Astrocyte (in vitro differentiated cells and primary cell): ENCODE data around the gene C11orf54. TPM values are rescaled to one million over a fixed set of nuclear protein-coding genes. Genes with fewer than 3 reads are reported as not detected.
A peak's percentile ranks its signal among the peaks of the same experiment; 100 is the strongest.
"Not testable (repeated sequence)": the region's sequence is repeated elsewhere in the genome, so short reads cannot be mapped to it uniquely, and the experiment has no call there.

Source experiments
- DNase-seq: peaks from one replicate; pipeline ENCODE4 v3.0.0-alpha.2; 2010; ENCODE audit warnings: low read depth
- FAIRE-seq: peaks from 2 replicates; lab custom pipeline; 2011; peaks lifted over from hg19 to GRCh38; lab: Jason Lieb, UNC
- H2AFZ ChIP-seq: 2 replicates; pipeline ENCODE4 v1.6.0; 2012; ENCODE audit warnings: low read depth, low read length, inconsistent platforms
- H3K27ac ChIP-seq: 2 replicates; pipeline ENCODE4 v1.5.1; 2011; ENCODE audit warnings: low read depth, low read length, inconsistent platforms
- H3K27me3 ChIP-seq: 2 replicates; pipeline ENCODE4 v1.6.0; 2011; ENCODE audit warnings: low read length, inconsistent platforms; ENCODE audit not compliant: insufficient read depth
- H3K36me3 ChIP-seq: 2 replicates; pipeline ENCODE4 v1.5.1; 2011; ENCODE audit warnings: low read length, inconsistent platforms; ENCODE audit not compliant: insufficient read depth
- H3K4me1 ChIP-seq: 2 replicates; pipeline ENCODE4 v1.5.1; 2011; ENCODE audit warnings: low read length, inconsistent platforms; ENCODE audit not compliant: insufficient read depth
- H3K4me2 ChIP-seq: 2 replicates; pipeline ENCODE4 v1.6.0; 2012; ENCODE audit warnings: low read length, inconsistent platforms
- H3K4me3 ChIP-seq: 2 replicates; pipeline ENCODE4 v1.5.1; 2011; ENCODE audit warnings: low read depth, mild to moderate bottlenecking, low read length, inconsistent platforms; ENCODE audit not compliant: insufficient read depth
- H3K79me2 ChIP-seq: 2 replicates; pipeline ENCODE4 v1.6.0; 2012; ENCODE audit warnings: mild to moderate bottlenecking, low read length, inconsistent platforms; ENCODE audit not compliant: insufficient read depth
- H3K9ac ChIP-seq: 2 replicates; pipeline ENCODE4 v1.6.0; 2012; ENCODE audit warnings: mild to moderate bottlenecking, low read length, inconsistent platforms
- H3K9me3 ChIP-seq: 2 replicates; pipeline ENCODE4 v1.5.1; 2012; ENCODE audit warnings: low read depth, mild to moderate bottlenecking, low read length, inconsistent platforms; ENCODE audit not compliant: insufficient read depth
- H4K20me1 ChIP-seq: 2 replicates; pipeline ENCODE4 v1.6.0; 2012; ENCODE audit warnings: low read length, inconsistent platforms; ENCODE audit not compliant: insufficient read depth
- H3K27ac Mint-ChIP-seq: one replicate; pipeline ENCODE4 v1.8.0; 2021; ENCODE audit warnings: mild to moderate bottlenecking, mixed read lengths; ENCODE audit not compliant: unreplicated experiment
- H3K27me3 Mint-ChIP-seq: one replicate; pipeline ENCODE4 v1.8.0; 2021; ENCODE audit warnings: low read depth, mixed read lengths; ENCODE audit not compliant: unreplicated experiment
- H3K36me3 Mint-ChIP-seq: one replicate; pipeline ENCODE4 v1.8.0; 2021; ENCODE audit warnings: low read depth, mixed read lengths; ENCODE audit not compliant: unreplicated experiment
- H3K4me1 Mint-ChIP-seq: one replicate; pipeline ENCODE4 v1.8.0; 2021; ENCODE audit warnings: low read depth, mixed read lengths; ENCODE audit not compliant: unreplicated experiment
- H3K4me3 Mint-ChIP-seq: one replicate; pipeline ENCODE4 v1.8.0; 2021; ENCODE audit warnings: mild to moderate bottlenecking, moderate library complexity, mixed read lengths; ENCODE audit not compliant: unreplicated experiment
- H3K9me3 Mint-ChIP-seq: one replicate; pipeline ENCODE4 v1.8.0; 2021; ENCODE audit warnings: mild to moderate bottlenecking, mixed read lengths; ENCODE audit not compliant: unreplicated experiment
- CTCF ChIP-seq: IDR thresholded peaks from 2 replicates; pipeline ENCODE4 v1.5.1; 2011; ENCODE audit warnings: low read depth, mild to moderate bottlenecking, inconsistent platforms, low read length, moderate library complexity; ENCODE audit not compliant: insufficient read depth
- EZH2 ChIP-seq: IDR thresholded peaks from 2 replicates; pipeline ENCODE4 v1.6.1; 2012; ENCODE audit warnings: mild to moderate bottlenecking, low read length, inconsistent platforms; ENCODE audit not compliant: insufficient read depth
- total RNA-seq: library from RNA; stranded (reverse); gene quantifications from 2 replicates; pipeline ENCODE4 v1.2.1, GENCODE V29; 2021

The C11orf54 gene
- total RNA-seq, 1 donor from 2014 or later: 14.8 TPM

DNA sequence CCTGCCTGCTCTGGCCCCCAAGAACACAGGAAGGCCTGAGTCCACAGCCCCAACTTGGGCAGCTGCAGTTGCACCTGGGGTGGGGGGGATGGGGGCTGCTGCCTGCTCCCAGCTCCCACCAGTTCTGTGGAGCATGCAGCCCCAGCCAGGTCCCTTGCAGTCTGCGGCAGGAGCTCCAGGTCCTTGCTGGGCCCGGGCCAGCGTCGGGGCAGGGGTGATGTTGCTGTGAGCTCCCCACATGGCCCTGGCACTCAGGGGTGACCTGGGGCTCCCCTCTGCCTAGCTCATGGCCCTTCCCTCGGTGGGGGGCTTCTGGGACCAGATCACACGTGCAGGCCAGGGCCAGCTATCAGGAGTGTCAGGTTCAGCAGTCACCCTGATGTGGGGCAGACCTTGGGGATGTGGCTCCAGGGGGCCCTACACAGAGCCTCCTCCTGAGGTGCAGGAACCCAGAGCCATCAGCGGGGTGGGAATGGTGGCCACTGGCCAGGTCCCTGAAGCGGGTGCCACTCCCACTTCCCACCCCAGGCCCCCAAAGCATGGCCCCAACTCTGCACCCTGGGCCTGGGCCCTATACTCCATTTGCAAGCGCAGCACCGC, 32.2 kb downstream of the C11orf54 start:
- Mint-ChIP-seq H3K9me3 (peaks cover 3% of the 10 kb centered on the region), H3K4me3 (no peak overlapping the region), H3K27me3 (no peaks in the 10 kb centered on the region), H3K4me1 (no peaks in the 10 kb centered on the region), H3K36me3 (peaks cover 8% of the 10 kb centered on the region), H3K27ac (no peak overlapping the region)
- Histone ChIP-seq H3K4me3 (no peak overlapping the region), H3K27me3 (no peaks in the 10 kb centered on the region), H3K9me3 (no peaks in the 10 kb centered on the region), H4K20me1 (no peaks in the 10 kb centered on the region), H2AFZ (no peak overlapping the region), H3K9ac (no peak overlapping the region), H3K4me1 (no peaks in the 10 kb centered on the region), H3K27ac (no peak overlapping the region), H3K79me2 (no peaks in the 10 kb centered on the region), H3K36me3 (no peaks in the 10 kb centered on the region), H3K4me2 (no peak overlapping the region)
- FAIRE-seq: no peak
- TF ChIP-seq EZH2: no peak
- TF ChIP-seq CTCF: no peak
- no peak for DNase-seq

GRCh38 chr11:93774560-93774959, 33.1 kb downstream of the C11orf54 start:
- H3K36me3 ChIP-seq, H3K9me3 ChIP-seq, H3K4me3 ChIP-seq, H3K9ac ChIP-seq, H3K27me3 Mint-ChIP-seq, H3K4me1 Mint-ChIP-seq, FAIRE-seq, H3K79me2 ChIP-seq, H3K4me2 ChIP-seq, H3K4me1 ChIP-seq, H3K27ac ChIP-seq, H3K27me3 ChIP-seq, DNase-seq, H3K4me3 Mint-ChIP-seq, H4K20me1 ChIP-seq, H2AFZ ChIP-seq, H3K9me3 Mint-ChIP-seq, H3K27ac Mint-ChIP-seq: not testable (repeated sequence)
- peaks cover 10% of the 10 kb centered on the region for H3K36me3 Mint-ChIP-seq

DNA sequence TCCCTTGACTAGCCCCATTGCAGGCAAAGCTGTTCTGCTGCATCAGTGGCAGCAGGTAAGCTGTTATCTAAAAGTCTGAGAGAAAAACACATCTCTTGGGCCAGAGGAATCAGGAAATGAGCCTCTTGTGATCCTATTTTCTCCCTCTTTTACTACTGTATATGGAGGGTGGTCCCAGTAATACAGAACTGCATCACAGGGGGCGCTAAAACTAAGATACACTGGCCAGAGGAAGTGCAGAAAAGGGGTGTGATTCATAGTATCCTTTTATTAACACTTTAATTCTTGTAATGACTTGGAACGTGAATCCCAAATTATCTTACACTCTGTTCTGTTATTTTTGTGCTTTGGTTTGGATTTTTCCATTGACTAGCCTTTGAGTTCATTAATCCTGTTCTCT, 33.8 kb downstream of the C11orf54 start:
- Histone ChIP-seq H2AFZ (no peak overlapping the region), H3K9ac (no peak overlapping the region), H3K4me3 (no peak overlapping the region), H3K27me3 (no peaks in the 10 kb centered on the region), H3K79me2 (no peaks in the 10 kb centered on the region), H3K4me2 (no peak overlapping the region), H4K20me1 (no peaks in the 10 kb centered on the region), H3K36me3 (no peaks in the 10 kb centered on the region), H3K9me3 (no peaks in the 10 kb centered on the region), H3K27ac (no peak overlapping the region), H3K4me1 (no peaks in the 10 kb centered on the region)
- Mint-ChIP-seq H3K4me3 (no peak overlapping the region), H3K9me3 (peaks cover 3% of the 10 kb centered on the region), H3K36me3 (peaks cover 12% of the 10 kb centered on the region), H3K27me3 (no peaks in the 10 kb centered on the region), H3K27ac (no peak overlapping the region), H3K4me1 (no peaks in the 10 kb centered on the region)
- no peak for FAIRE-seq
- DNase-seq: no peak
- TF ChIP-seq CTCF (peak; percentile 19), EZH2 (no peak)
